Lower leg skin (tissue), 3 donors: ENCODE data around the gene ZFP90.

Experiments
- POLR2A ChIP-seq, 2 donors: fragments of 450-650 bp; IDR thresholded peaks; one replicate each; pipeline ENCODE4 v1.6.1; 2016 to 2017; ENCODE audit warnings: antibody characterized with exemption in 2 of 2, mild to moderate bottlenecking in 1 of 2, moderate library complexity in 1 of 2
- TF ChIP-seq, protein P1 (sequence below), 3 donors: fragments of 450-650 bp; IDR thresholded peaks; one replicate each; pipeline ENCODE4 v1.5.1; 2016; ENCODE audit warnings: antibody characterized with exemption in 3 of 3, mild to moderate bottlenecking in 3 of 3, moderate library complexity in 2 of 3

DNA sequence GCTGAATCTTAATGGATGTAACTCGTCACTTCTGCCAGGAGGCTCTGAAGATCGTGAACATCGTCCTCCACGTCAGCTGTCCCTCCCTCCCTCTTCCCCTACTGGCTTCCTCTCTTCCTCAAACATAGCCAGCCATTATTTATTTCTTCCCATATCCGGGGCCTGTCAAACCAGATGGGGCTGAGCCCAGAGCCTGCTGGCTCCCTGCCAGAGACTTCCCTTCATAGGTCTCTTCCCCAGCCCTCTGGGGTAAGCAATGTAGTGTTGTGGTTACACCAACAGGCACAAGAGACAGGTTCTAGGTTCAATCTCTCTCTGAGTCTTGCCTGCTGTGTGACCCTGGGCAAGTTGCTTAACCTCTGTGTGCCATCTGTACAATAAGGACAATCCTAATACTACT is 40.1 kb upstream of the ZFP90 start:
- TF ChIP-seq, protein P1, sequence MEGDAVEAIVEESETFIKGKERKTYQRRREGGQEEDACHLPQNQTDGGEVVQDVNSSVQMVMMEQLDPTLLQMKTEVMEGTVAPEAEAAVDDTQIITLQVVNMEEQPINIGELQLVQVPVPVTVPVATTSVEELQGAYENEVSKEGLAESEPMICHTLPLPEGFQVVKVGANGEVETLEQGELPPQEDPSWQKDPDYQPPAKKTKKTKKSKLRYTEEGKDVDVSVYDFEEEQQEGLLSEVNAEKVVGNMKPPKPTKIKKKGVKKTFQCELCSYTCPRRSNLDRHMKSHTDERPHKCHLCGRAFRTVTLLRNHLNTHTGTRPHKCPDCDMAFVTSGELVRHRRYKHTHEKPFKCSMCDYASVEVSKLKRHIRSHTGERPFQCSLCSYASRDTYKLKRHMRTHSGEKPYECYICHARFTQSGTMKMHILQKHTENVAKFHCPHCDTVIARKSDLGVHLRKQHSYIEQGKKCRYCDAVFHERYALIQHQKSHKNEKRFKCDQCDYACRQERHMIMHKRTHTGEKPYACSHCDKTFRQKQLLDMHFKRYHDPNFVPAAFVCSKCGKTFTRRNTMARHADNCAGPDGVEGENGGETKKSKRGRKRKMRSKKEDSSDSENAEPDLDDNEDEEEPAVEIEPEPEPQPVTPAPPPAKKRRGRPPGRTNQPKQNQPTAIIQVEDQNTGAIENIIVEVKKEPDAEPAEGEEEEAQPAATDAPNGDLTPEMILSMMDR (IDR thresholded peaks at IDR 0.05): no peak
- no peak for TF ChIP-seq POLR2A (IDR thresholded peaks at IDR 0.05)
